Measurements from ENCODE around the gene GALNT16. TPM values are rescaled to one million over a fixed set of nuclear protein-coding genes. Genes with fewer than 3 reads are reported as not detected.

GALNT16 gene
- total and polyA plus RNA-seq, 2 of the 8 experiments (the other 6 are each of a cell fraction or from before 2014, with no cell fraction given) = 5.4 to 6.3 TPM

GRCh38 chr14:69259527-69260189 is at the start of gene GALNT16 (continued):
- TF ChIP-seq EZH2 (IDR thresholded peaks at IDR 0.05; ENCODE audit: low read depth, low read length, severe bottlenecking) (peak; percentile 42), SAP30 (IDR thresholded peaks at IDR 0.05; ENCODE audit: insufficient read depth, insufficient replicate concordance, low read length) (no peak), CHD2 (IDR thresholded peaks at IDR 0.05; ENCODE audit: low read length) (no peak), CTCF (IDR thresholded peaks at IDR 0.05; ENCODE audit: control extremely low read depth in 1 of 3, insufficient read depth in 1 of 3, low read depth in 1 of 3, low read length in 3 of 3) (peak; percentile 25 to 84 (median 33)), SIX5 (IDR thresholded peaks at IDR 0.05; ENCODE audit: low read depth, low read length) (no peak), ASH2L (IDR thresholded peaks at IDR 0.05; ENCODE audit: low read length) (peak; percentile 69)

Measured in H1 (cell line).